IPS-NIHi11 (cell line): ENCODE measurements around the gene TMOD3.
"Not testable (repeated sequence)": the region's sequence is repeated elsewhere in the genome, so short reads cannot be mapped to it uniquely, and the experiment has no call there.

Experiments
- DNase-seq: peaks from one replicate; pipeline ENCODE4 v3.0.0; 2012; ENCODE audit warnings: mixed read lengths, low spot score

Gene TMOD3

DNA sequence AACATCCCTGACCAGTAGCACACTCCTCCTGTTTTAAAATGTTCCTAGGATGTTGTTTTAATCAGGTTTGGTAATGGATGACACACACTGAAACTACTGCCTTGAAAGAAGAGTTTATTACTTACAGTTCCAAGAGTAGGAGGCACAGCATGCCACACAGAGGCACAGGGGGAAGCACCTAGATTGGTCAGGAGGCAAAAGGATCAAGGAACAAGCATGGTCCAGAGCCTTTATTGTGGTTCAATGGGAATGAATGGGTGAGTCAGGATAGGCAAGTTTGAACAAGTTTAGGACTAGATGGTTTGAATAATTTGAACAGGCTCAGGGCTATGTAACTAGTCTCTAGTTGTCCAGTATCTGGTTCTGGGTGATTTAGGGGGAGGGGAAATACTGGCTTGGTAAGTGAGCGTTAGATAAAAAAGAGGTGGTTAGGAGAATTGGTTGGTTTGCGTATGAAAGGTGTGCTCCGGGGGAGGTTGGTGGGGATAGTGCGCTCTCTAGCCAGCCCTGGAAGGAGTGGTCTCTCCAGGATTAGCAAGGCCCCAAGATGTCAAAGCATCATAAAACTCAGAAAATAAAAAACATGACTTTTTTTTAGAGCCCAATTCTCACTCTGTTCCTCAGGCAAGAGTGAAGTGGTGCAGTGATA, 35.1 kb downstream of the TMOD3 start:
- peak; percentile 40 for DNase-seq

DNA sequence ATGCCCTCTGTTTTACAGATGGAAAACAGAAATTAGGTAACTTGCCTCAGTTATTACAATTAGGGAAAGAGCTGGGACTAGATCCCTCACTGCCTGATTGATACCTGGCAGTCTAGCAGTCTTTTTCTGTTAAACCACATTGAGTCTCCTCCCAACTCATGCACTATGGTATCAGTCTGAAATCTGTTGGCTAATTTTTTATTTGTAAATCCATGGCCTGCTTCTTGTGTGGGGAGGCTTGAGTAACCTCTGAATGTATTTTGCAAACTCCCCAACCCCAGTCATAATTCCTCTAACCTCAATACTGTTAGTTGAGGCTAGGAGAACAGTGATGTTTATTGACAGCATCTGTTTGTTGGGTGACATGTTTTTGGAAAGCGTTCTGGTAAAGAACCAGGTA, 35.9 kb downstream of the TMOD3 start:
- no peak for DNase-seq

DNA sequence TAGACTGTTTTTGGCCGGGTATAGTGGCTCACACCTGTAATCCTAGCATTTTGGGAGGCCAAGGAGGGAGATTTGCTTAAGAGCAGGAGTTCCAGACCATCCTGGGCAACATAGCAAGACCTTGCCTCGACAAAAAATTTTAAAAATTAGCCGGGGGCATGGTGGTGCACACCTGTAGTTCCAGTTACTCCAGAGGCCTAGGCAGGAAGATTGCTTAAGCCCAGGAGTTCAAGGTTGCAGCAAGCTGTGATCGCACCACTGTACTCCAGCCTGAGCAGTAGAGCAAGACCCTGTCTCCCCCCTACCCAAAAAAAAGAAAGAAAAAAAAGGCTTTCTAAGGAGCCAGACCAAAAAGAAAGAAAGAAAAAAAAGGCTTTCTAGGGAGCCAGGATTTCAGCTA, 36.7 kb downstream of the TMOD3 start:
- no peak for DNase-seq

DNA sequence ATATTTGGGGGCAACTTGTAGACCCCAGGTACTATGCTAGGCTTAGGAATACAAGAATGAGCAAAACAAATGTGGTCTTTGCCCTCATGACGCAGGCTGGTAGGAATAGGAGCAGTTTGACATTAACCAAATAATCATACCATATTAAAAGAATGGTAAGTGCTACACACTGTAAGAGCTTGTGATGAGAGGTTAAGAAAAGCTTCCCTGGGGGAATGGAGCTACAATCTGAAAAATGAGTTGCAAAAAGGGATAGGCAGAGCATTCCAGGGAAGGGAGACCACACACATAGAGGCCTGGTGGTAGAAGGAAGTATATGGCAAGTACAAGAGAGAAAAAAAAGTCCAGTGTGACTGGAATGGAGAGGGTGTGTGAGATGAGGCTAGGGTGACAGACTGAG, 37.3 kb downstream of the TMOD3 start:
- DNase-seq, result no peak

DNA sequence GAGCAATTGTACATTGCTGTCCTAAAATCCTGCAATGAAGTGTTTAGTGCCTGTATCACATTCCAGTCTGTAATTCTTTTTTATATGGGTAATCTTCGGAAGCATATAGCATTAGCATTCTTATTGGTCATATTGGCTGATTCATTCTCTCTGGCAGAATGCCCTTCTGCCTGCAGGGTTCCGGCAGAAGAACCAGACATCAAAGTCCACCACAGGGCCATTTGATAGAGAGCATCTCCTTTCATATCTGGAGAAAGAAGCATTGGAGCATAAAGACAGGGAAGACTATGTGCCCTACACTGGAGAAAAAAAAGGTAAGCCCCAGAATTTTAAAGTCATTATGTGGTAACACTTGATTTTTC, 39.6 kb downstream of the TMOD3 start:
- DNase-seq, result no peak

DNA sequence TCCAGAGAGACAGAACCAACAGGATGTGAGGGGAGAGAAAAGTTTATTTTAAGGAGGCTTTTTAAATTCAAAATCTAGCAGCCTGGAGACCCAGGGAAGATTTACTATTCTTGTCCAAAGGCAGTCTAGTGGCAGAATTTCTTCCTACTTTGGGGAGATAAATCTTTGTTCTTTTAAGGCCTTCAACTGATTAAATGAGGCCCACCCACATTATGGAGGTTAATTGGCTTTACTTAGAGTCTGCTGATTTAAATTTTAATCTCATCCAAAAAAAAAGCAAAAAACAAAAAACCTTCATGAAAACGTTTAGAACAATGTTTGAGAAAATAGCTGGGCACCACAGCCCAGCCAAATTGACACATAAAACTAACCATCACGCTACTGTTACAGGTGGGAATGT, 41.3 kb downstream of the TMOD3 start:
- no peak for DNase-seq

DNA sequence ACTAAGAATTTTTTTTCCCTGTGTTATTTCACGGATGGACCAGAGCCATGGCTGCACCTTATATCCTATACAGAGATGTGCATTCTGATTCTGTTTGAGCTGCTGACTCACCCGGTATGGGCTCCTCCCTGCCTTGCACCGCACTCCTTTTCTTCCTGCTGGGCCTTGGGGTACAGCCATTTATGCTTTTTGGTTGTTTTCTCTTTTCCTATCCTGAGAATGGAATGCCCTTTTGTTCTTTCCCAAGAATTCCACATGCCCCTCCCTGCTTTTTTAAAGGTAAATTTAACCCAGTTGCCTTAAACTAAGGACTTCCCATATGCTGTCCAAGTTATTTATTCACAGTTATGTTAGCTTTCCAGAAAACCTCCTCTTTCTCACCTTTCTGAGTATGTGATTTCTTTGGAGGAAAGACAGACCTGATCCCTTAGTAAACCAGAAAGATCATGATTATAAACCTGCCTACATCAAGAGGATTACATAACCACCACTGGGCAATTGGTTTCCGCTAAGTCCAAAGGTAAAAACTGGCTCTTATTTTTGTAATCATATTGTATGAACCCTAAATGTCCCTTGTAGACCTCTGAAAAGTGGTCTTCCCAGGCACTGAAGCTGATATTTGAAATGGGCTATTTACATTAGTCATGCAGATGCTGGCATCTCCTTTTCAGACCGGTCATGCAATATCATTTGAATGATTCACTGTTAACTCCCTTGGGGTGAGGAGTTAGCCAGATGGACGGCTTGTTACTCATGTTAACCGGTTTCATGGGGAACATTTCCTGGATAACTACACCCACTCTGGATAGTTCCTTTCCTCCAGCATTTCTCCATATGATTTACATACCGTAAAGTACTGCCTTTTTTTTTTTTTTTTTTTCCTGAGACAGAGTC, 45.5 kb downstream of the TMOD3 start:
- DNase-seq, result no peak

DNA sequence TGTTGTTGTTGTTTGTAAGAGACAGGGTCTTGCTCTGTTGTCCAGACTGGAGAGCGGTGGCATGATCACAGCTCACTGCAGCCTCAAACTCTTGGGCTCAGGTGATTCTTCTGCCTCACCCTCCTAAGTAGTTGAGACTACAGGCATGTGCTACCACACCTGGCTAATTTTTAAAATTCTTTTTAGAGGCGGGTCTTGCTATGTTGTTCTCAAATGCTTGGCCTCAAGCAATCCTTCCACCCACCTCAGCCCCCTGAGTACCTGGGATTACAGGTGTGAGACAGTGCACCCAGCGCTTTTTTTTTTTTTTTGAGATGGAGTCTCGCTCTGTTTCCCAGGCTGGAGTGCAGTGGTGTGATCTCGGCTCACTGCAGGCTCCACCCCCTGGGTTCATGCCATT, 46.7 kb downstream of the TMOD3 start:
- no peak for DNase-seq

DNA sequence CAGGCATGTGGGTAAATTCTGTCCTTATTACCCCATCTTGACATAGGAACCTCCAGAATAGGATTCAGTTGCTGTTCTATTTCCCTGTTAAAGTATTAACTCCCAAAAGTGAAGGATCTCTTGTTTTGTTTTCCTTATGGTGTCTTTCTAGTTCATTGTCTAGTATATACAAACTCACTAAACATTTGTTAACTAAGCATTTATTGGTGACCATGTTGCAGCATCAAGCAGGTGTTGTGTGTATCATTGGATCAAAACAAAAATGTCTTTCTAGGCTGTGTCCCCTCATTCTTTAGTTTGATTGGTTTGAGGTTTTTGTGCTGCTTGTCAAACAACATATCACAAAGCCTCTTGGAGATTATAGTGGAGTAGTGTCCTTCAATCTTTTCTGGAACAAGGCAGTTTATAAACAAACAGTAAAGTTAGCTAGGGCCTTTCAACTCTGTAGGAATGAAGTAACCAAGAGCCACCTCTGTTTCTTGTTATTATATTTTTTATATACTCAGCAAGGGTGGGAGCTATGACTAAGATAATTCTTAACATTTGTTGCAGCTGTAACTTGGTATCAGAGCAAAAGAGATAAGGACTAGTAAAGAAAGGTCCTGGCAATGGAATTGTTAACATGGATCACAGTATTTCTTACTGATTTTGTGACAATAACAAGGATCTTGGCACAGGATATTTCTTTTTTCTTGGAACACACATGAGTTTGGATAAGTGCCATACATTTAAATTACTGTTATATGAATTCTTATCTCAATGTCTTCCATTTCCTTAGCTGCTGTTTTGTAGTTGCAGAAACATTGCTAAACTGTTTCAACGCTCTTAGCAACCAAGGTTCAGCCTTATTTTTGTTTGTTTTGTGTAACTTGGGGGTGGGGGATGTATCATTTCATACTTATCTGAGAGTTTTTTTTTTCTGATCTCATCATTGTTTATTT, 49.3 kb downstream of the TMOD3 start:
- DNase-seq, result no peak

DNA sequence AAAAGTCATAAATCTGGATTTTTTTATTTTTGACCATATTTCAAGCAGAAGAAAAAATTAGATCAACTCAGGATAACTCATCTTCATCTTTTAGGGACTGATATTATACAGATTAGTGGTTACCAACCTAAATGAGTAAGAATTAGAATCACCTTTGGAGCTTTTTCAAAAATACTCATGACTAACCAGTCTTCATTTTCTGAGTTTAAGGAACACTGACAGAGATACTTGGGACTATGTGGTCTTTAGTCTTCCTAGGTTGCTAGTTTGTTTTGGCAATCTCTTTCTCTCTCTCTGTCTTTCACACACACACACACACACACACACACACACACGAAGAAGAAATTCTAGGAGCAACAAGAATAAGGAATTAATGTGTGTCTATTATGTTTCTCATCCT, 50.1 kb downstream of the TMOD3 start:
- no peak for DNase-seq

DNA sequence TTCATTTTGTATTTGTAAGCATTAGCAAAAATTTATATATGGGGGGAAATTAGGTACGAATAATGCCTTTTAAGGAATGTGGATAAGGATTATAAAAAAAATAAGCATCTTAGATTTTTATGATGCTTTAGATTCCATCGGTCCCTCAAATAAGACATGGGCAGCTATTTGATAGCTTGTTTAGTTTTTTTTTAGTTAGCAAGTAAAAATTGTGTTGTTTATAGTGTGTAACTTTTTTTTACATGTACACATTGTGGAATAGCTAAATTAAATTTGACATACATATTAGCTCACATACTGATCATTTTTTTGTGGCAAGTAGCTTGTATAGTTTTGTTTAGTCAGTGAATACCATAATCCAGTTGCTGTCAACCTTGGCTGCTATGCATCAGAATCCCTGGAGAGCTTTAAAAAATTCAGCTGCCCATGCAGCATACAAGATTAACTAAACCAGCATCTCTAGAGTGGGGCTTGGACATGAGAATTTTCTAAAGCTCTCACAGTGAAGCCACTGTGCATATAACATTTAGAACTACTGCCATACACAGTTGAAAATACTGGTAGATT, 53.9 kb downstream of the TMOD3 start:
- DNase-seq, result no peak

DNA sequence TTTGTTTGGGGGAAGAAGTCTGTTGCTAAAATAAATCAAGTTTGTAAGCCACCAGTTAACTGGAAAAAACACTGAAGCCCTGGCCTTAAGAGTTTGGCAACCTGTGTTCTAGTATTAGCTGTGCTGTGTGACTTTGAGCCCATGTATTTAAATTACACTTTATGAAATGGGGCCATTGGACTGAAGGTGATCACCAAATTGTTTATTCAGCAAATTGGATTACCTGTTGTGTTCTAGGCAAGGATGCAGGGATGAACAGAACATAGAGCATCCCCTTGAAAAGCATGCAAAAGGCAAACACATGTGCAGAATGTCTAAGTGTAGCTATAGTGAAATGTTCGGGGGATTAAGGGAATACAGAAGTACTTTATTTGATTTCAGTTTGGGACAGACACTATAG, 54.6 kb downstream of the TMOD3 start:
- DNase-seq, result no peak

DNA sequence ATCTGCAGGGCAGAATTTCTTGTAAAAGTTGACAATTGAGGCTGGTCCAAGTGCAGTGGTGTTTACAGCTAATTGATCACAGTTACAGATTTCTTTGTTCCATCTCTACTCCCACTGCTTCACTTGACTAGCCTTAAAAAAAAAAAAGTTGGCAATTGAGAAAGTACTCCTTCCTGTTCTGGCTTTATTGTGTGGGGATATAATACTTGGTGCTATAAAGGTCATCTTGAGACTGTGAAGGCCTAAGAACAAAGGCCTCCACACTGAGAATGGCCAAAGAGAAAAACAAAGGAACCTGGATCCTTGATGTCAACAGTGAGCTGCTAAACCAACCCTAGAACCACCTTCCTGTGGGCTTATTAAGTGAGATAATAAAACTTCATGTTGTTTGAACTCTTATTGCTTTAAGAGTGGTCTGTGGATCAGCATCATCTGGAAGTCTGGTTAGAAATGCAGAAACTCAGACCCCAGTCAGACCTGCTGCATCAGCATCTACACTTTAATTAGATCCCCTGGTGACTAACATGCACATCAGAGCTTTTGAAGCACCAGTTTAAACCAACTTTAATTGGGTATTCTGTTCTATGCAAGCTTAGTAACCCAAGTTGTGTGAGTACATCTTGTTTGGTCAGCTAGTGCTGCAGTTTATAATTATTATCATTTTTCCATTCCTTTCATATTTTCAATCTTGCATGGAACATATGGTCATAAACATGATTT, 55.2 kb downstream of the TMOD3 start:
- no peak for DNase-seq

DNA sequence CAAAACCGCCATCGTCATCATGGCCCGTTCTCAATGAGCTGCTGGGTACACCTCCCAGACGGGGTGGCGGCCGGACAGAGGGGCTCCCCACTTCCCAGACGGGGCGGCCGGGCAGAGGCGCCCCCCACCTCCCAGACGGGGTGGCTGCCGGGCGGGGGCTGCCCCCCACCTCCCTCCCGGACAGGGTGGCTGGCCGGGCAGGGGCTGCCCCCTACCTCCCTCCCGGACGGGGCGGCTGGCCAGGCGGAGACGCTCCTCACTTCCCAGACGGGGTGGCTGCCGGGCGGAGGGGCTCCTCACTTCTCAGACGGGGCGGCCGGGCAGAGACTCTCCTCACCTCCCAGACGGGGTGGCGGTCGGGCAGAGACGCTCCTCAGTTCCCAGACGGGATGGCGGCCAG, 56.3 kb downstream of the TMOD3 start:
- DNase-seq, result not testable (repeated sequence)

DNA sequence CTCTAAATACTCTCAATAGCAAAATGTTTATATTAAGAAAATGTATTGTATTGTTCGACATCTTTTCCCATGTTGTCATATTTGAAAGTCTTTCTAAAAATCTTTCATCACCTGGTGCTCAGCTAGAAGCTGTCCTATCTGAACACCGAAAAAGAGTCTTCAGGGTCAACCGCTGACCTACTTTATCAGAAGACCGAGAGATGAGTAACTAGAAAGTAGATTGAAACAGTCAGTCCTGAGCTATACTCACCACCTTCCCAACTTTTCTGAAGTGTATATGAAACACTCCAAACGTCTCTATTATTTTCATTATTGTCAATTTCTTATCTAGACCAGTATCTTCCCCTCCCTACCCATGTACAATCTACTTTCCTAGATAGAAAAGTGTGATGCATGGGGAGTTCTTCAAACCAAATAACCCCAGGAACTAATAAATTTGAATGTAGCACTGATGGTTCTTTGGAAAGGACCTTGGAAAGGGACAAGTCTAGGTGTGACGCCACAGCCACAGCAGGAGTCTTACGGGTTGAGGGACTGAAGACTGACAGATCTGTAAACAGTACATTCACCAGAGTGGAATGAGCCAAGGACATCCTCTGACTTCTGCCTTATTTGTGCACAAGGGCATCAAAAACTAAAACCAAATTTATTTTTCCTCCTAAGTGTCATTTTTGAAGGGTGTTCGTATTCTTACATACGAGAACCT, 58.6 kb downstream of the TMOD3 start:
- no peak for DNase-seq

DNA sequence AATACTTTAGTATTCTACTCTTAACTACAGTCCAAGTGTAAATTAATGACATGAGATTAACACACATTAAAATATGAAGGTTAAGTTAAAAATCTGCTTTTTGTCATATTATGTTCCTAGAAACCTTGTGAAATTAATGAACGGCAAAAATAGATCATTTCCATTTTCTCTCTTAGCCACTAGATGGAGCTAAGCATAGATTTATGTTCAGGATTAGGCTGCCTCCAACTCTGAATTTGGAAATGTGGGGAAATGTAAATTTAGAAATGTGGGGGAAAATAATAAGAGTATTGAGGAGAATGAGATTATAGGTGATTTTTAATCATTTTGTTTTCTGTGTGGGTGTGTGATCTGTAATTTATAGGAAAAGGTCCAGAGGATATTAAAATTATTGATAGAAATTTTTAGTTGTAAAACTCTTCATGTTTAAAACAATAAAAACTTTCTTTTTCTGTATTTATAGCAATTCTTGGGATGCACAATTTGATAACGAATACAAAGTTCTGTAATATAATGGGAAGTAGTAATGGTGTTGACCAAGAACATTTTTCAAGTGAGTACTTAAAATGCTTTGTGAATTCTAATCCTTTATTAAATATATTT, 59.2 kb downstream of the TMOD3 start:
- DNase-seq, result peak; percentile 36

DNA sequence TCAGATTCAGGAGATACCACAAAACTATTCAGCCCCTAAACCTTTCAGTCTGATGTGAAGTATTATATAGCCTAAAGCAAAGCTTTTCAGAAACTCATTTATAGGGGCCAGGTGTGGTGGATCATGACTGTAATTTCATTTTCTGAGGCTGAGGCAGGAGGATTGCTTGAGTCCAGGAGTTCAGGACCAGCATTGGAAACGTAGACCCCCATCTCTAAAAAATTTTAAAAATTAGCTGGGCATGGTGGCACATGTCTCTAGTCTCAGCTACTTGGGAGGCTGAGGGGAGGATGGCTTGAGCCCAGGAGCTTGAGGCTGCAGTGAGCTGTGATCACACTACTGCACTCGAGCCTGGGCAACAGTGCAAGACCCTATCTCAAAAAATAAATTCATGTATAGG, 60.0 kb downstream of the TMOD3 start:
- no peak for DNase-seq

DNA sequence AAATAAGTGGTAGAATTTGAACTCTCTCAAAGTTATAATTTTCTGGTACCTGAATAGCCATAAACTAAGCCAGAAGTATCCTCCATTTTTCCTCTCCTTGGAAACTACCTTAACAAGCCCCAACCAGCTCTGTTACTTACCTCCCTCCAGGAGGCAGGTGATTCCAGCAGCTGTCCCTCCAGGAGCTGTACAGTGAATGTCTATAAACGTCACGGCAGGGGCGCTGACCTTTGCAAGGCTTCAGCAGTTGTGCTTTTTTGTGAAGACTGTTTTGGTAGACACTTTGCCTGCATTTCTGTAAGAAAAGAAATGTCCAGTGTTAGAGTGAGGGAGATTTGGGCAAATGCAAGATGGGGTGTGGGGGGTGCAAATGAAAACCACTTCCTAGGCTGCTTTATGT, 75.0 kb downstream of the TMOD3 start:
- DNase-seq, result no peak

DNA sequence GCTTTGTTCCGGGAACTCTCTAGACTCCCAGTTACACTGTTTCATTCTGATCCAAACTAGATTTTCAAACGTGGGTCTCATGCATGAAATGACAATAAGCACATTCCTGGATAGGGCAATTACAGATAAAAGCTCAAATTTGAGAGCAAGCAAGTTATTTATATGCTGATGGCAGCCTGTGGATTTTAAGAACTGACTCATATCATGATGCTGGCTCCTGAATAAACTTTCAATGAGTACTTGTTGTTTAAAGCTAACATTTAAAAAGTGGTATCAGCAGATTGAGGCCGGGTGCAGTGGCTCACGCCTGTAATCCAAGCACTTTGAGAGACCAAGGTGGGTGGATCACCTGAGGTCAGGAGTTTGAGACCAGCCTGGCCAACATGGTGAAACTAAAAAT, 75.5 kb downstream of the TMOD3 start:
- DNase-seq, result no peak

DNA sequence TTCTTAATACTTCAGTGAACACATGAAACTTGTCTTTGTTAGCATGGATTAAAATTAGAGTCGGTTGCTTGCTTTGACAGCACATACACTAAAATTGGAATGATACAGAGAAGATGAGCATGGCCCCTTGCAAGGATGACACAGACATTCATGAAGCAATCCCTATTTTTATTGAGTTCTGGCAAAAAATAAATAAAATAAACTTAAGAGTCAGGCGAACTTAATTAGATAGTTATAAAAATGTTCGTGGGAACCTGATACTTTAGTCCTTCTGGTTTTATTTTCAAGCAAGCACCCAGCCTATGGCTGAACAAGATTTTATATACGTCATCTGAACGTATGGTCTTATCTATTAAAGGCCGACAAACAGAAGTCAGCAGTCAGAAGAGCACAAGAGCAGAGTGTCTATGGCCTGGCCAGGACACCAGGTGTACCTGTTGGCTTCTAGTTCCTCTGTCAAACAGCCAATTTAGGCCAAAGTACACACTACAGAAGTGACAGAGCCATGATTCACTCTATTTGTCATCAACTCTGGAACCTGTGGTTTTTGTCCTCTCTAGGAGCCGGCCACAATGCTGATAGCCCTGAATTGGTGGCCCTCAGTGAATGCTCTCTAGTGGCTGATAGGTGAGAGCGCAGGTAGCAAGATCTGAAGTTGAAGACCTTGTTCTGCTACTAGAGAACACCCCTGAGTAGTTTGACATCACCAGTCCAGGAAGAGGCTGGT, 77.8 kb downstream of the TMOD3 start:
- peak; percentile 37 for DNase-seq
